ENCODE measurements around the gene NLRP9.

Gene NLRP9

GRCh38 chr19:55697069-55697440, 41.1 kb downstream of the NLRP9 start:
- DNase-seq (ENCODE audit: low spot score) = no peak
- in situ Hi-C loops (cut with MboI; ENCODE audit: low pct_unique_long_range_greater_than_20kb, low sequenced_read_pairs, unreplicated experiment) = loop anchor here (25.0 kb wide), 1 partner anchor 615 kb away; the partner anchor contains the start of gene ZSCAN5A
- no peak for TF ChIP-seq CTCF (IDR thresholded peaks at IDR 0.05; ENCODE audit: extremely low read depth, insufficient read depth, missing control alignments)

- no peak for DNase-seq (ENCODE audit: low spot score)
- in situ Hi-C loops (cut with MboI; ENCODE audit: low pct_unique_long_range_greater_than_20kb, low sequenced_read_pairs, unreplicated experiment) = loop anchor here (25.0 kb wide), 1 partner anchor 616 kb away; the partner anchor contains the start of gene ZSCAN5A
- no peak for TF ChIP-seq CTCF (IDR thresholded peaks at IDR 0.05; ENCODE audit: extremely low read depth, insufficient read depth, missing control alignments)
Measured at GRCh38 chr19:55696301-55697068, 41.7 kb downstream of the NLRP9 start.

- no peak for DNase-seq (ENCODE audit: low spot score)
- in situ Hi-C loops (cut with MboI; ENCODE audit: low pct_unique_long_range_greater_than_20kb, low sequenced_read_pairs, unreplicated experiment) = loop anchor here (25.0 kb wide), 1 partner anchor 617 kb away; the partner anchor contains the start of gene ZSCAN5A
- TF ChIP-seq CTCF (IDR thresholded peaks at IDR 0.05; ENCODE audit: extremely low read depth, insufficient read depth, missing control alignments) = no peak
Measured at GRCh38 chr19:55695511-55696290, 42.5 kb downstream of the NLRP9 start.

- in situ Hi-C loops (cut with MboI; ENCODE audit: low pct_unique_long_range_greater_than_20kb, low sequenced_read_pairs, unreplicated experiment) = loop anchor here (25.0 kb wide), 1 partner anchor 617 kb away; the partner anchor contains the start of gene ZSCAN5A
- TF ChIP-seq CTCF (IDR thresholded peaks at IDR 0.05; ENCODE audit: extremely low read depth, insufficient read depth, missing control alignments) = no peak
- DNase-seq (ENCODE audit: low spot score) = no peak
Measured at GRCh38 chr19:55694656-55695491, 43.3 kb downstream of the NLRP9 start.

- no peak for TF ChIP-seq CTCF (IDR thresholded peaks at IDR 0.05; ENCODE audit: extremely low read depth, insufficient read depth, missing control alignments)
- in situ Hi-C loops (cut with MboI; ENCODE audit: low pct_unique_long_range_greater_than_20kb, low sequenced_read_pairs, unreplicated experiment) = loop anchor here (25.0 kb wide), 1 partner anchor 618 kb away; the partner anchor contains the start of gene ZSCAN5A
- DNase-seq (ENCODE audit: low spot score) = no peak
Measured at GRCh38 chr19:55694241-55694655, 44.0 kb downstream of the NLRP9 start.
